Suprapubic skin (tissue), 3 donors: ENCODE results near the gene CABLES1.

Experiments
- CTCF ChIP-seq, 2 donors: fragments of 200-600 bp in 1 of 2; fragments of 450-650 bp in 1 of 2; sonication (generic) in 1 of 2; IDR thresholded peaks; one replicate each; pipeline ENCODE4 v1.5.1; 2016 to 2019; ENCODE audit warnings: antibody characterized with exemption in 2 of 2, mild to moderate bottlenecking in 1 of 2, moderate library complexity in 1 of 2
- EP300 ChIP-seq: sonication (generic); formaldehyde crosslinking; IDR thresholded peaks from one replicate; pipeline ENCODE4 v1.6.1; 2017; ENCODE audit warnings: antibody characterized with exemption

- TF ChIP-seq EP300 (no peak), CTCF (IDR thresholded peaks at IDR 0.05) (peak; percentile 5 to 39)
These were observed 72.1 kb downstream of the CABLES1 start for GRCh38 chr18:23207191-23207955.
